Sigmoid colon (tissue), 7 donors: ENCODE data around the gene ERI3. TPM values are rescaled to one million over a fixed set of nuclear protein-coding genes. Genes with fewer than 3 reads are reported as not detected.

ENCODE experiments used
- DNase-seq: peaks from one replicate; pipeline ENCODE4 v3.0.0-alpha.2; 2019
- H3K27ac ChIP-seq, 4 donors: fragments of 200-600 bp; sonication (generic); one replicate each; pipeline ENCODE4 v1.5.1; 2016 to 2019; ENCODE audit warnings: mild to moderate bottlenecking in 1 of 4
- H3K27me3 ChIP-seq, 3 donors: fragments of 200-600 bp; sonication (generic); one replicate each; pipeline ENCODE4 v1.5.1; 2019; ENCODE audit warnings: mild to moderate bottlenecking in 1 of 3
- H3K36me3 ChIP-seq, 4 donors: fragments of 200-600 bp; sonication (generic); one replicate each; pipeline ENCODE4 v1.5.1; 2016 to 2019
- H3K4me1 ChIP-seq, 4 donors: fragments of 200-600 bp; sonication (generic); one replicate each; pipeline ENCODE4 v1.5.1; 2017 to 2019
- H3K4me3 ChIP-seq, 4 donors: fragments of 200-600 bp; sonication (generic); one replicate each; pipeline ENCODE4 v1.5.1; 2017 to 2019; ENCODE audit warnings: mild to moderate bottlenecking in 2 of 4, moderate library complexity in 1 of 4
- H3K9me3 ChIP-seq, 4 donors: fragments of 200-600 bp in 3 of 4; sonication (generic) in 3 of 4; one replicate each; pipeline versions ENCODE4 v1.5.1 to v1.6.1; 2013 to 2019
- CTCF ChIP-seq, 4 experiments: fragments of 450-650 bp in 3 of 4; fragments of 200-600 bp in 1 of 4; IDR thresholded peaks; one replicate each; pipeline ENCODE4 v1.5.1; 2016 to 2019; ENCODE audit warnings: antibody characterized with exemption in 4 of 4, mild to moderate bottlenecking in 3 of 4, moderate library complexity in 2 of 4
- EP300 ChIP-seq, 4 donors: sonication (generic); formaldehyde crosslinking; IDR thresholded peaks; one replicate each; pipeline ENCODE4 v1.6.1; 2017; ENCODE audit warnings: antibody characterized with exemption in 4 of 4
- POLR2A ChIP-seq, 2 donors: fragments of 450-650 bp; IDR thresholded peaks; one replicate each; pipeline ENCODE4 v1.6.1; 2016; ENCODE audit warnings: antibody characterized with exemption in 2 of 2, mild to moderate bottlenecking in 2 of 2, moderate library complexity in 2 of 2
- POLR2AphosphoS5 ChIP-seq, 4 donors: sonication (generic); formaldehyde crosslinking; IDR thresholded peaks; one replicate each; pipeline ENCODE4 v1.6.1; 2017; ENCODE audit warnings: antibody characterized with exemption in 4 of 4
- WGBS, 2 donors: extraction: QIAGEN DNeasy Blood & Tissue Kit; methylation state at CpG; one replicate each; pipeline ENCODE4 v1.1.7; 2013; 5-methylcytosine and 5-hydroxymethylcytosine counted together
- intact Hi-C: fragments of 100-400 bp; cut with DNase I; formaldehyde crosslinking; loops from one replicate; pipeline ENCODE4 v1.15.1; 2023
- polyA plus RNA-seq, 3 donors: library from polyadenylated mRNA; stranded (reverse); fragments of 200-250 nt; gene quantifications; one replicate each; pipeline ENCODE4 v1.2.3, GENCODE V29; 2013
- total RNA-seq, 4 donors: library from RNA; depleted of rRNA; stranded (reverse); fragments of >200 nt; gene quantifications; one replicate each; pipeline ENCODE4 v1.1.0, GENCODE V29; 2016
- donor health status: healthy with polysubstance abuse.
- donor health status: Bipolar disorder and iron deficiency.
- donor health status: healthy.

The ERI3 gene
- total and polyA plus RNA-seq, 7 donors, result 25.6 to 88.3 (median 40.3) TPM

DNA sequence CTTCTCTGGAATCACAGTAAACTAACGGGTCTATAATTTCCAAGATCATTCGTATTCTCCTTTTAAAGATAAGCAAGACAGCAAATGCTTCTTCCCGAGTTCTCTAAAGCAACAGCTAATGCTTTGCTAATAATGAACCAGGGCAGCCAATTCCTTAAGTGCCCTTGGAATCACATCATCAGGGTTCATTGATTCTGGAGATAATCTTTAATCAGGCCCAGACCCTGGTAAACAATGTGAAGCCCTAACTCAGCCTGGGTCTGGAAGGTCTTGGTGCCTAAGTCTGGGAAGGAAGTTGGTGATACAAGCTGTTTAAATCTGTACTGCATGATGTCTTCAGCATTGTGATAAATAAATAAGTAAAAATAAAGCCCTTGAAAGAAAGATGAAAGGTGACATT is 18.4 kb downstream of the ERI3 start:
- TF ChIP-seq CTCF (IDR thresholded peaks at IDR 0.05) (no peak), EP300 (IDR thresholded peaks at IDR 0.05) (no peak), POLR2AphosphoS5 (IDR thresholded peaks at IDR 0.05) (no peak), POLR2A (IDR thresholded peaks at IDR 0.05) (no peak)
- 88 to 94% methylated on average over 3 of the region's 3 CpGs for WGBS, 2 donors
- Histone ChIP-seq H3K4me3 (no peak overlapping the region), H3K27ac (no peak overlapping the region), H3K36me3 (peaks cover 16 to 69% (median 24%) of the 10 kb centered on the region in 4 donors), H3K27me3 (no peaks in the 10 kb centered on the region), H3K9me3 (no peaks in the 10 kb centered on the region), H3K4me1 (no peaks in the 10 kb centered on the region)
- no peak for DNase-seq
- intact Hi-C loops, result no loop called here

GRCh38 chr1:44334968-44335367 is 20.1 kb downstream of the ERI3 start:
- TF ChIP-seq CTCF (IDR thresholded peaks at IDR 0.05), result no peak
- no peak for TF ChIP-seq EP300 (IDR thresholded peaks at IDR 0.05)
- no peak for TF ChIP-seq POLR2AphosphoS5 (IDR thresholded peaks at IDR 0.05)
- no peak for TF ChIP-seq POLR2A (IDR thresholded peaks at IDR 0.05)
- no peaks in the 10 kb centered on the region for H3K27me3 ChIP-seq
- no peaks in the 10 kb centered on the region for H3K9me3 ChIP-seq
- peaks cover 16 to 65% (median 24%) of the 10 kb centered on the region in 4 donors for H3K36me3 ChIP-seq
- no peak overlapping the region for H3K4me3 ChIP-seq
- no peak overlapping the region for H3K27ac ChIP-seq
- no peak for DNase-seq
- 96 to 97% methylated on average over 3 of the region's 3 CpGs for WGBS, 2 donors
- H3K4me1 ChIP-seq, result no peaks in the 10 kb centered on the region
- intact Hi-C loops, result no loop called here

GRCh38 chr1:44333376-44333775 is 21.7 kb downstream of the ERI3 start:
- TF ChIP-seq POLR2AphosphoS5 (IDR thresholded peaks at IDR 0.05) (no peak), POLR2A (IDR thresholded peaks at IDR 0.05) (no peak), EP300 (IDR thresholded peaks at IDR 0.05) (no peak), CTCF (IDR thresholded peaks at IDR 0.05) (no peak)
- 78 to 90% methylated on average over 6 of the region's 6 CpGs for WGBS, 2 donors
- H3K27ac ChIP-seq, result no peak overlapping the region
- H3K27me3 ChIP-seq, result no peaks in the 10 kb centered on the region
- H3K36me3 ChIP-seq, result peaks cover 10 to 57% (median 20%) of the 10 kb centered on the region in 4 donors
- no peak overlapping the region for H3K4me3 ChIP-seq
- intact Hi-C loops, result no loop called here
- peaks cover 0 to 11% (median 4%) of the 10 kb centered on the region in 4 donors for H3K4me1 ChIP-seq
- DNase-seq, result no peak
- no peaks in the 10 kb centered on the region for H3K9me3 ChIP-seq

GRCh38 chr1:44332505-44332904 is 22.6 kb downstream of the ERI3 start:
- no peak overlapping the region for H3K27ac ChIP-seq
- TF ChIP-seq EP300 (IDR thresholded peaks at IDR 0.05), result no peak
- no peak for TF ChIP-seq POLR2AphosphoS5 (IDR thresholded peaks at IDR 0.05)
- no peak for TF ChIP-seq CTCF (IDR thresholded peaks at IDR 0.05)
- no peak for TF ChIP-seq POLR2A (IDR thresholded peaks at IDR 0.05)
- intact Hi-C loops, result no loop called here
- no peak for DNase-seq
- H3K4me3 ChIP-seq, result no peak overlapping the region
- no peaks in the 10 kb centered on the region for H3K9me3 ChIP-seq
- 97 to 98% methylated on average over 9 of the region's 9 CpGs for WGBS, 2 donors
- H3K36me3 ChIP-seq, result peaks cover 3 to 49% (median 12%) of the 10 kb centered on the region in 4 donors
- no peaks in the 10 kb centered on the region for H3K27me3 ChIP-seq
- peaks cover 0 to 19% (median 13%) of the 10 kb centered on the region in 4 donors for H3K4me1 ChIP-seq

- 94 to 95% methylated on average over 2 of the region's 2 CpGs for WGBS, 2 donors
These were observed 24.1 kb downstream of the ERI3 start for GRCh38 chr1:44330935-44331334.

More at GRCh38 chr1:44330935-44331334, 24.1 kb downstream of the ERI3 start:
- Histone ChIP-seq H3K4me3 (no peak overlapping the region), H3K4me1 (peaks cover 0 to 26% (median 19%) of the 10 kb centered on the region in 4 donors), H3K27me3 (no peaks in the 10 kb centered on the region), H3K27ac (no peak overlapping the region), H3K9me3 (no peaks in the 10 kb centered on the region), H3K36me3 (peaks cover 0 to 33% (median 5%) of the 10 kb centered on the region in 4 donors)
- intact Hi-C loops, result no loop called here
- no peak for DNase-seq
- no peak for TF ChIP-seq POLR2AphosphoS5 (IDR thresholded peaks at IDR 0.05)
- TF ChIP-seq CTCF (IDR thresholded peaks at IDR 0.05), result no peak
- no peak for TF ChIP-seq EP300 (IDR thresholded peaks at IDR 0.05)
- TF ChIP-seq POLR2A (IDR thresholded peaks at IDR 0.05), result no peak
